ENCODE results near the gene PEX26. TPM values are rescaled to one million over a fixed set of nuclear protein-coding genes. Genes with fewer than 3 reads are reported as not detected.

PEX26 gene
- total RNA-seq, 2 experiments from 2014 or later = 57.8 to 59.7 TPM

- peaks cover 18% of the 10 kb centered on the region for H3K27me3 Mint-ChIP-seq
- H3K9me3 Mint-ChIP-seq = no peaks in the 10 kb centered on the region
- intact Hi-C loops (cut with micrococcal nuclease) = no loop called here
- CTCF ChIA-PET = interaction anchor here (1.2 kb wide), 1 partner anchor 11 kb away, joined by 3 read pairs; no protein-coding TSS in a partner anchor
- no peak for ATAC-seq
- no peak for DNase-seq
- no peak overlapping the region for H3K27ac Mint-ChIP-seq
- no peaks in the 10 kb centered on the region for H3K36me3 Mint-ChIP-seq (ENCODE audit: low read depth)
- TF ChIP-seq CTCF (IDR thresholded peaks at IDR 0.05) = no peak
- H3K4me3 Mint-ChIP-seq = no peak overlapping the region
- POLR2A ChIA-PET = interaction anchor here (1.4 to 1.7 kb wide), 2 partner anchors 34 to 37 kb away, joined by 3 to 4 read pairs; partner anchors contain the start of gene PEX26
- peaks cover 21% of the 10 kb centered on the region for H3K4me1 Mint-ChIP-seq (ENCODE audit: low read depth)
These were observed 37.3 kb downstream of the PEX26 start for GRCh38 chr22:18114976-18115652.

- ATAC-seq = no peak
- Mint-ChIP-seq H3K4me1 (ENCODE audit: low read depth) (peaks cover 23% of the 10 kb centered on the region), H3K27me3 (peaks cover 15% of the 10 kb centered on the region), H3K27ac (no peak overlapping the region), H3K36me3 (ENCODE audit: low read depth) (no peaks in the 10 kb centered on the region), H3K4me3 (no peak overlapping the region), H3K9me3 (no peaks in the 10 kb centered on the region)
- ChIA-PET CTCF (no interaction called here), POLR2A (interaction anchor here (1.4 to 1.7 kb wide), 2 partner anchors 33 to 38 kb away, joined by 3 to 4 read pairs; partner anchors contain the start of gene PEX26)
- intact Hi-C loops (cut with micrococcal nuclease) = no loop called here
- TF ChIP-seq CTCF (IDR thresholded peaks at IDR 0.05) = no peak
- no peak for DNase-seq
These were observed 38.1 kb downstream of the PEX26 start for GRCh38 chr22:18115906-18116371.

- H3K27ac Mint-ChIP-seq = no peak overlapping the region
- peaks cover 9% of the 10 kb centered on the region for H3K27me3 Mint-ChIP-seq
- no peaks in the 10 kb centered on the region for H3K36me3 Mint-ChIP-seq (ENCODE audit: low read depth)
- H3K9me3 Mint-ChIP-seq = no peaks in the 10 kb centered on the region
- intact Hi-C loops (cut with micrococcal nuclease) = no loop called here
- ATAC-seq = no peak
- H3K4me1 Mint-ChIP-seq (ENCODE audit: low read depth) = peaks cover 23% of the 10 kb centered on the region
- no peak for DNase-seq
- ChIA-PET POLR2A (no interaction called here), CTCF (no interaction called here)
- no peak for TF ChIP-seq CTCF (IDR thresholded peaks at IDR 0.05)
- H3K4me3 Mint-ChIP-seq = no peak overlapping the region
These were observed 38.8 kb downstream of the PEX26 start for GRCh38 chr22:18116634-18117033.

GRCh38 chr22:18118345-18118915 lies 40.6 kb downstream of the PEX26 start:
- intact Hi-C loops (cut with micrococcal nuclease) = no loop called here
- Mint-ChIP-seq H3K9me3 (no peaks in the 10 kb centered on the region), H3K4me1 (ENCODE audit: low read depth) (peaks cover 23% of the 10 kb centered on the region), H3K27ac (no peak overlapping the region), H3K4me3 (no peak overlapping the region), H3K36me3 (ENCODE audit: low read depth) (no peaks in the 10 kb centered on the region), H3K27me3 (peaks cover 3% of the 10 kb centered on the region)
- ATAC-seq (no peak), DNase-seq (no peak)
- no peak for TF ChIP-seq CTCF (IDR thresholded peaks at IDR 0.05)
- CTCF ChIA-PET = no interaction called here
- POLR2A ChIA-PET = no interaction called here

GRCh38 chr22:18119409-18120110 lies 41.8 kb downstream of the PEX26 start:
- H3K4me1 Mint-ChIP-seq (ENCODE audit: low read depth) = peaks cover 13% of the 10 kb centered on the region
- H3K36me3 Mint-ChIP-seq (ENCODE audit: low read depth) = no peaks in the 10 kb centered on the region
- ATAC-seq = peak; percentile 42
- H3K27me3 Mint-ChIP-seq = no peaks in the 10 kb centered on the region
- peak overlapping the region; percentile 57 for H3K27ac Mint-ChIP-seq
- no peak overlapping the region for H3K4me3 Mint-ChIP-seq
- peak; percentile 32 for DNase-seq
- no peaks in the 10 kb centered on the region for H3K9me3 Mint-ChIP-seq
- intact Hi-C loops (cut with micrococcal nuclease) = no loop called here
- no peak for TF ChIP-seq CTCF (IDR thresholded peaks at IDR 0.05)
- ChIA-PET CTCF (no interaction called here), POLR2A (no interaction called here)

Measured in activated CD8-positive, alpha-beta T cell treated with anti-CD3 and anti-CD28 coated beads for 36 hours (primary cell).